Thyroid gland (tissue), 4 donors: Measurements from ENCODE around the gene CLCN5. TPM values are rescaled to one million over a fixed set of nuclear protein-coding genes. Genes with fewer than 3 reads are reported as not detected.

ENCODE experiments used
- DNase-seq, 2 donors: peaks; one replicate each; pipeline ENCODE4 v3.0.0-alpha.2; 2019
- H3K27ac ChIP-seq, 3 donors: fragments of 200-600 bp; sonication (generic); 1 replicate in 2 of 3; 2 replicates in 1 of 3; pipeline ENCODE4 v1.5.1; 2016 to 2019; ENCODE audit warnings: mild to moderate bottlenecking in 1 of 3, moderate library complexity in 1 of 3
- H3K27me3 ChIP-seq: fragments of 200-600 bp; sonication (generic); one replicate; pipeline ENCODE4 v1.5.1; 2019
- H3K36me3 ChIP-seq, 2 donors: fragments of 200-600 bp; sonication (generic); one replicate each; pipeline ENCODE4 v1.5.1; 2016 to 2019
- H3K4me1 ChIP-seq, 2 donors: fragments of 200-600 bp; sonication (generic); one replicate each; pipeline ENCODE4 v1.5.1; 2017 to 2019
- H3K4me3 ChIP-seq, 3 donors: fragments of 200-600 bp; sonication (generic); replicated peaks in 1 of 3; 1 replicate in 2 of 3; 2 replicates in 1 of 3; pipeline ENCODE4 v1.5.1; 2016; ENCODE audit warnings: mild to moderate bottlenecking in 1 of 3
- H3K9me3 ChIP-seq: fragments of 200-600 bp; sonication (generic); one replicate; pipeline ENCODE4 v1.5.1; 2017
- POLR2A ChIP-seq, 2 donors: fragments of 450-650 bp; IDR thresholded peaks; one replicate each; pipeline ENCODE4 v1.6.1; 2017; ENCODE audit warnings: antibody characterized with exemption in 2 of 2, mild to moderate bottlenecking in 2 of 2, moderate library complexity in 1 of 2
- WGBS, 2 donors: methylation state at CpG; one replicate each; pipeline ENCODE4 v1.1.5; 2017; 5-methylcytosine and 5-hydroxymethylcytosine counted together
- intact Hi-C: fragments of 100-400 bp; cut with DNase I; formaldehyde crosslinking; loops from one replicate; pipeline ENCODE4 v1.15.1; 2023
- total RNA-seq, 4 donors: library from RNA; depleted of rRNA; stranded (reverse); fragments of >200 nt; gene quantifications; one replicate each; pipeline ENCODE4 v1.2.3, GENCODE V29; 2016
- TF ChIP-seq, protein P1 (sequence below), 6 experiments: fragments of 200-600 bp in 3 of 6; fragments of 450-650 bp in 3 of 6; sonication (generic) in 3 of 6; IDR thresholded peaks; one replicate each; pipeline ENCODE4 v1.5.1; 2016 to 2019; ENCODE audit warnings: antibody characterized with exemption in 6 of 6, mild to moderate bottlenecking in 2 of 6, inconsistent platforms in 1 of 6, moderate library complexity in 1 of 6

Gene CLCN5
- 10 to 100 TPM in 2 of 4 donors, 1 to 10 TPM in 2; 7.3 to 12.6 (median 10.1) TPM for total RNA-seq

DNA sequence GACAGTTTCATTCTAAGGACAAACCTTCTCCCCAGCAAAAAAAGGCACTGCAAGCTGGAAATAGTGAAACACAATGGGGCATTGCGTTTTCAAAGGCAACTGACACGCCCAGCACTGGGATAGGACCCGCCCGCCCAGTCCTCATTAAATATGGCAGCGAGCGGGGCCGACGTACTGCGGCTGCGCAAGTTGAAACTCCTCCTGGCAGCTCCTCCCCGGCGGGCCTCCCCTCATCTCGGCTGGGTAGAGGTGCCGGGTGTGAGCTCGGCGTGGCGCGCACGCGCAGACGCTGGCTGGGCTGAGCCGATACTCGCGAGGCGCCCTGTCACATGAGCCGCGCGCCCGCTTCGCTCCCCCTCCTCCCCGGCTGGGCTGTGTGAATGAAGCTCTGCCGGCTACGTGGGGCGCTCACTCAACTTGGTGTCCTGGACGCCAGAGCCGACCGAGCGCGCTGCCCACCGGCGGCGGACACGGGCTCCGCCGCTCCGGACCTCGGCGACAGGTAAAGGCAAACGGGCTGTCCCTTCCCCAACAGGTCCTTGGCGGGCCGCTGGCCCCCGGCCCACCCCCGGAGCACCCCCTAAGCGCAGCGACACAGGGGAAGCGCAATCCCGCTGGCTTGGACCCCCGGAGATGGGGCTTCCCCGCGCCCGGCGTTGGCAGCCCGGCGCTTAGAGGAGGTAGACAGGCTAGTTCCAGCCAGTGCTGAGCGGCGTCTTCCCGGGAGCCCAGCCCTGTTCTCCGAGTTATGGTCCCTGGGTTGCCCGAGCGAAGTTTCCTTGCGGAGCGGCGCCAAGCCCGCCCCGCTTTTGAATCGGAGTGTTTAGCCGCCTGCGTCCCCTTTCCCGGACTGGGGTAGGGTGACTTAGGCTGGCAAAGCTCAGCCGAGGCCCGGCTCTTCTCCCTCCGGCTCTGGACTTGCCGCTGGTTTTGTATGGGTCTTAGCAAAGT lies at the start of gene CLCN5:
Gene CLCN5 (plus strand): TSS at position 306 of the 951 bp plus-strand sequence. CDS start 2,703 bp downstream, outside the sequence.
- intact Hi-C loops, result no loop called here
- Histone ChIP-seq H3K4me1 (no peaks in the 10 kb centered on the region), H3K27me3 (no peaks in the 10 kb centered on the region), H3K36me3 (no peaks in the 10 kb centered on the region), H3K4me3 (peak within 1 kb of the TSS; percentile 2 to 58 (median 45)), H3K9me3 (no peaks in the 10 kb centered on the region), H3K27ac (peak within 1 kb of the TSS; percentile 71 to 84 (median 71))
- DNase-seq, result peak; percentile 96
- TF ChIP-seq, protein P1, sequence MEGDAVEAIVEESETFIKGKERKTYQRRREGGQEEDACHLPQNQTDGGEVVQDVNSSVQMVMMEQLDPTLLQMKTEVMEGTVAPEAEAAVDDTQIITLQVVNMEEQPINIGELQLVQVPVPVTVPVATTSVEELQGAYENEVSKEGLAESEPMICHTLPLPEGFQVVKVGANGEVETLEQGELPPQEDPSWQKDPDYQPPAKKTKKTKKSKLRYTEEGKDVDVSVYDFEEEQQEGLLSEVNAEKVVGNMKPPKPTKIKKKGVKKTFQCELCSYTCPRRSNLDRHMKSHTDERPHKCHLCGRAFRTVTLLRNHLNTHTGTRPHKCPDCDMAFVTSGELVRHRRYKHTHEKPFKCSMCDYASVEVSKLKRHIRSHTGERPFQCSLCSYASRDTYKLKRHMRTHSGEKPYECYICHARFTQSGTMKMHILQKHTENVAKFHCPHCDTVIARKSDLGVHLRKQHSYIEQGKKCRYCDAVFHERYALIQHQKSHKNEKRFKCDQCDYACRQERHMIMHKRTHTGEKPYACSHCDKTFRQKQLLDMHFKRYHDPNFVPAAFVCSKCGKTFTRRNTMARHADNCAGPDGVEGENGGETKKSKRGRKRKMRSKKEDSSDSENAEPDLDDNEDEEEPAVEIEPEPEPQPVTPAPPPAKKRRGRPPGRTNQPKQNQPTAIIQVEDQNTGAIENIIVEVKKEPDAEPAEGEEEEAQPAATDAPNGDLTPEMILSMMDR (IDR thresholded peaks at IDR 0.05), result no peak
- TF ChIP-seq POLR2A (IDR thresholded peaks at IDR 0.05), result peak in 1 of 2 donors; percentile 81
- WGBS, 2 donors, result 0% methylated on average over 4 to 5 of the region's 83 CpGs

DNA sequence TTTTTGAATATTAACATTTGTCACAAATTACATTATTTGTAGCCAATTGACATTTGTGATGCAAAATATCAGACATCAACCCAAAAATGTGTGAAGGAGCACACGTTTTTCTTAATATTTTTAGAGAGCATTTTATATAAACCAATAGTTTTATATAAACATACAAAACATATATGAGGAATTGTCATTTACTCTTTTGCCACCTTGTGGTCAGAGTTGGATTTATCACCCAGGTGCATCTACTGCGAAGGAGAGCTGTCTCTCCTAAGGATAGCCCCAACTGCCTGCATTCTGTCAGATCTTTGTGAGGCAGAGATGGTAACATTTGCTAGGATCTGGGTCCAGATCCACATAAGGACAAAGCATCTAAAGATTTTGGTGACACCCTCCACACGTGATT lies 45.6 kb upstream of the CLCN5 start:
- intact Hi-C loops, result no loop called here

DNA sequence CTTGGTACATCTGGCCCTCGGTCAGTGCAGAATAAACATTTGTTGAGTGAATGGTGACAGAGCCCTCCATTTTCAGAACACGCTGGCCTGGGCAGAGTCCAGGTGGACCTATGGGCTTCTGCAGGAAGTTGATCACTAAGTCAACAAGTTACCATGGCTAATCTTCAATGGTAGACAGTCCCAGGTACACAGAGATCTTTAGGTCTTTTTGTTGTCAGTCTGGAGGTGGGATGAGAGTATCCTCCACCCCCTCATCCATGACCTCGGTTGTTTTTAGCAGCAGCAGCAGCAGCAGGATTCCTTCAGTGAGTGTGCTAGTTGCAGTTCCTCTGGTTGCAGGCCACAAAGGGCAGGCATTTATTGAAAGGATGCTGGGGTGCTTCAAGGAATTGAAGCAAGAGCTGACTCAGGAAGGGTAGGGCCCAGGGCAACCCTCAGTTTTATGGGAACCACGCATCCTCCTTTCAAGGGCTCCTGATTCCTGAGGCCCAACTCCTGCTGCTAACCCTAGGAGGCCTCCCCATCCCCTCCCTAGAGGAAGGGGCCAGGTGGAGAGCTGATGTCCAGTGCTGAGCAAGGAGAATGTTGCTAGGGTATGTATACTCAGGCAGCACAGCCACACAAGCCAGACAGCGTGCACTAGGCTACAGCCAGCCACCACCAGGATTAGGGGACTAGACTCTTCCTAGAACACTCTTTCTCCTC lies 44.8 kb upstream of the CLCN5 start:
- TF ChIP-seq, protein P1 (IDR thresholded peaks at IDR 0.05), result no peak
- no peak for TF ChIP-seq POLR2A (IDR thresholded peaks at IDR 0.05)
- Histone ChIP-seq H3K27me3 (no peaks in the 10 kb centered on the region), H3K4me3 (no peak overlapping the region), H3K36me3 (no peaks in the 10 kb centered on the region), H3K27ac (peak overlapping the region in 1 of 3 donors; percentile 72), H3K4me1 (peaks cover 0 to 5% of the 10 kb centered on the region in 2 donors), H3K9me3 (no peaks in the 10 kb centered on the region)
- intact Hi-C loops, result no loop called here
- 50 to 86% methylated on average over 1 to 2 of the region's 5 CpGs for WGBS, 2 donors
- DNase-seq, result no peak

More for the DNA sequence above, 45.6 kb upstream of the CLCN5 start:
- no peaks in the 10 kb centered on the region for H3K9me3 ChIP-seq
- 10 to 19% methylated on average over 3 of the region's 3 CpGs for WGBS, 2 donors
- TF ChIP-seq POLR2A (IDR thresholded peaks at IDR 0.05), result no peak
- TF ChIP-seq, protein P1 (IDR thresholded peaks at IDR 0.05), result peak in 5 of 6 experiments; percentile 15 to 47 (median 36)
- no peak overlapping the region for H3K27ac ChIP-seq
- peak in 1 of 2 donors; percentile 5 for DNase-seq
- no peaks in the 10 kb centered on the region for H3K27me3 ChIP-seq
- no peaks in the 10 kb centered on the region for H3K36me3 ChIP-seq
- peaks cover 0 to 5% of the 10 kb centered on the region in 2 donors for H3K4me1 ChIP-seq
- no peak overlapping the region for H3K4me3 ChIP-seq

DNA sequence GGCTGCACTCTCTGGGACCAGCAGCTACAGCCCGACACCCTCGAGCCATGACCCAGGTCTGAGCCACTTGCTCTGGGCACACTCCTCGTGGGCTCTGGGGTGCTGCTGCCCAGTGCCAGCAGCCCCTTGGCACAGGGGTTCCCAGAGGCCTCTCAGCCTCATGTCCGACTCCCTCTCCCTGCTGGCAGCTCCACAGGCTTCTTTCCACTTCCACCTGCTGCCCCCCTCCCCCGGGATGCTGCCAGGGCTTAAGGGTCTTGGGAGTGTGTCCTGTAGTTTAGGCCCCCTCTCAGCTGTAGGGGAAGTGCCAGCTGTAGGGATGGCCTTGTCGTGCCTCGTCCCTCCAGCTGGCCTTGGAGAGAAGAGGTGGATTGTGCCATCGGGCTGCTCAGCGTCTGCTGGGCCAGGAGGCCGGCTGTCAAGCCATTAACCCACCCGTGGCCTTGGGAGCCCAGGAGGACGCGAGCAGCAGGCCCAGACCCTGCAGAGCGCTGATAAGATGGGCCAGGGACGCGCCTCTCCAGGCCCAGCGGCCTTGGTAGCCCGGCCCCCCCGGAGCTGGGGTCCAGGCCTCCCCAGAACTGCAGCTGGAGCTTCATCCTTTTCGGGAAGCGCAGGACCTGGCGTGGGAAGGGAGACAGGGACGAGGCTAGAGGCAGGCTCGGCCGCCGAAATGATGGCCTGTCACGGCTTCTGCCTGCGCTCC lies 44.1 kb upstream of the CLCN5 start:
- WGBS, 2 donors, result 45 to 48% methylated on average over 3 to 5 of the region's 28 CpGs

More for the DNA sequence above, 44.1 kb upstream of the CLCN5 start:
- H3K27ac ChIP-seq, result peak overlapping the region; percentile 72 to 78 (median 77)
- H3K9me3 ChIP-seq, result no peaks in the 10 kb centered on the region
- no peaks in the 10 kb centered on the region for H3K27me3 ChIP-seq
- H3K4me3 ChIP-seq, result peak overlapping the region in 2 of 3 donors; percentile 27 to 46
- no peak for TF ChIP-seq POLR2A (IDR thresholded peaks at IDR 0.05)
- TF ChIP-seq, protein P1 (IDR thresholded peaks at IDR 0.05), result no peak
- intact Hi-C loops, result no loop called here
- H3K4me1 ChIP-seq, result peaks cover 0 to 5% of the 10 kb centered on the region in 2 donors
- DNase-seq, result peak; percentile 1 to 8
- H3K36me3 ChIP-seq, result no peaks in the 10 kb centered on the region
